ENCODE measurements around the gene RBM6.

RBM6 gene

GRCh38 chr3:49997862-49998261 is 57.9 kb downstream of the RBM6 start:
- ChIA-PET POLR2A (no interaction called here), CTCF (no interaction called here)
- Histone ChIP-seq H3K27me3 (replicated peaks in 2 of 5; ENCODE audit: control insufficient read depth in 4 of 5, insufficient read depth in 5 of 5, low read length in 4 of 5) (no peaks in the 10 kb centered on the region), H3K4me1 (ENCODE audit: control extremely low read depth in 1 of 4, control insufficient read depth in 4 of 4, insufficient read depth in 4 of 4, low read length in 3 of 4) (no peaks in the 10 kb centered on the region), H3K4me3 (ENCODE audit: control insufficient read depth in 1 of 7, extremely low read depth in 1 of 7, insufficient read depth in 4 of 7, low read depth in 2 of 7, low read length in 6 of 7) (no peak overlapping the region), H3K9me3 (ENCODE audit: control extremely low read depth in 1 of 5, control insufficient read depth in 4 of 5, insufficient read depth in 2 of 5, low read depth in 1 of 5, low read length in 4 of 5) (no peaks in the 10 kb centered on the region), H3K27ac (ENCODE audit: insufficient read depth in 1 of 2, low read depth in 1 of 2, low read length in 2 of 2, poor library complexity in 1 of 2, severe bottlenecking in 2 of 2) (no peak overlapping the region), H3K36me3 (ENCODE audit: control insufficient read depth in 4 of 4, insufficient read depth in 4 of 4, low read length in 3 of 4) (peaks cover 10 to 38% (median 22%) of the 10 kb centered on the region in 4 experiments)
- DNase-seq: no peak
- WGBS (ENCODE audit: insufficient coverage): no CpG with 5 or more reads among the region's 1 CpG

DNA sequence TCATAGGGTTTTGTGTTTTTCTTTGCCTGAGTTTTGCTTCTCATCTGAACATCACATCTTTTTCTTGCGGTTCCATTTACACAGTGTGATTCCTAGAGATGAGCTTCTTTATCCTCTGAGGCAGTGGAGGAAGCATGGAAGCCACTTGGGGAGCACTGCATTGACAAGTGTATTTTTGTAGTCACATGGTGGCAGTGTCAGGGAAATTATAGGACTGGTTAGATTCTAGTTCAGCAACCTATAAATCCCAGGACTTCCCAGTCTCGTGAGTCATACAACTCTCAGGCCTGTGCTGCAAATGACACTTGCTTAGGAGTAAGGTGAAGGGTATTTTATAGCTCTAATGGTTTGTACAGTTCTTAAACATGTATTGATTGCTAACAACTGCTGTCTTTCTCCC is 58.4 kb downstream of the RBM6 start:
- CTCF ChIA-PET: no interaction called here
- no CpG with 5 or more reads among the region's 2 CpGs for WGBS (ENCODE audit: insufficient coverage)

DNA sequence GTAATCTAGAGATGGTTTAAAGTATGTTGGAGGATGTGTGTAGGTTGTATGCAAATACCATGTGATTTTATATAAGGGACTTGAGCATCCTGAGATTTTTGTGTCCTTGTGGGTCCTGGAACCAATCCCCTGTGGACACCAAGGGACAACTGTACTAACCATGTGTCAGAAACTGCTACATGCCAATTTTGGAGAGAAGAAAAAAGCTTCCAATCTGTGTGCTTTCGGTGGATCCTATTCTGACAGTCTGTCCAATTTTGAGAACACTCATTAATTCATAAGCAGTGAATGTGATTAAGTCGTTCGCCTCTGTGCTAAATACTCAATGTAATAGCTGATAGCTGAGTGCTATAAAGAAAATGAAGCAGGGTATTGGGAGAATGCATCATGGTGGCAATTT is 61.6 kb downstream of the RBM6 start:
- CTCF ChIA-PET: no interaction called here

More for the DNA sequence above, 58.4 kb downstream of the RBM6 start:
- no peak for DNase-seq
- Histone ChIP-seq H3K27me3 (replicated peaks in 2 of 5; ENCODE audit: control insufficient read depth in 4 of 5, insufficient read depth in 5 of 5, low read length in 4 of 5) (no peaks in the 10 kb centered on the region), H3K27ac (ENCODE audit: insufficient read depth in 1 of 2, low read depth in 1 of 2, low read length in 2 of 2, poor library complexity in 1 of 2, severe bottlenecking in 2 of 2) (no peak overlapping the region), H3K36me3 (ENCODE audit: control insufficient read depth in 4 of 4, insufficient read depth in 4 of 4, low read length in 3 of 4) (peaks cover 10 to 36% (median 22%) of the 10 kb centered on the region in 4 experiments), H3K4me1 (ENCODE audit: control extremely low read depth in 1 of 4, control insufficient read depth in 4 of 4, insufficient read depth in 4 of 4, low read length in 3 of 4) (no peaks in the 10 kb centered on the region), H3K4me3 (ENCODE audit: control insufficient read depth in 1 of 7, extremely low read depth in 1 of 7, insufficient read depth in 4 of 7, low read depth in 2 of 7, low read length in 6 of 7) (no peak overlapping the region), H3K9me3 (ENCODE audit: control extremely low read depth in 1 of 5, control insufficient read depth in 4 of 5, insufficient read depth in 2 of 5, low read depth in 1 of 5, low read length in 4 of 5) (no peaks in the 10 kb centered on the region)
- POLR2A ChIA-PET: no interaction called here

DNA sequence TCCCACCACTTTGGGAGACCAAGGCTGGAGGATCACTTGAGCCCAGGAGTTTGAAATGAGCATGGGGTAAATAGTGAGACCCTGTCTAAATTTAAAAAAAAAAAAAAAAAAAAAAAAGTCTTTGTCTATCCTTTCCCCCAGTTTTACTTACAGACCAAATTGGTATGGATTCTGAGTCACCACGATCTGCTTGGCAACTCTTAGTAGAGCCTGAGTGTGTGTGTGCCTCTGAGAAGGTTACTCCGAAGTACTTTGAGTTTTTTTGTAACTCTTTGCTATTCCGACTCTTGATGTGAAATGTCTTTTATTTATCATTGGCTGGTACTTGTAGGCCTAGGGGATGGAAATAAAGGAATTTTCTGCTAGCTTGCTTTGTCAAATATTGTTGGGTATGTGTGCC is 63.3 kb downstream of the RBM6 start:
- H3K4me3 ChIP-seq (ENCODE audit: control insufficient read depth in 1 of 7, extremely low read depth in 1 of 7, insufficient read depth in 4 of 7, low read depth in 2 of 7, low read length in 6 of 7): no peak overlapping the region
- no peaks in the 10 kb centered on the region for H3K9me3 ChIP-seq (ENCODE audit: control extremely low read depth in 1 of 5, control insufficient read depth in 4 of 5, insufficient read depth in 2 of 5, low read depth in 1 of 5, low read length in 4 of 5)
- no peak for DNase-seq
- H3K4me1 ChIP-seq (ENCODE audit: control extremely low read depth in 1 of 4, control insufficient read depth in 4 of 4, insufficient read depth in 4 of 4, low read length in 3 of 4): peaks cover 0 to 3% (median 0%) of the 10 kb centered on the region in 4 experiments
- no peaks in the 10 kb centered on the region for H3K27me3 ChIP-seq (replicated peaks in 2 of 5; ENCODE audit: control insufficient read depth in 4 of 5, insufficient read depth in 5 of 5, low read length in 4 of 5)
- CTCF ChIA-PET: no interaction called here
- POLR2A ChIA-PET: no interaction called here
- no CpG with 5 or more reads among the region's 3 CpGs for whole genome bisulfite sequencing (ENCODE audit: insufficient coverage)
- H3K36me3 ChIP-seq (ENCODE audit: control insufficient read depth in 4 of 4, insufficient read depth in 4 of 4, low read length in 3 of 4): peaks cover 13 to 29% (median 24%) of the 10 kb centered on the region in 4 experiments
- no peak overlapping the region for H3K27ac ChIP-seq (ENCODE audit: insufficient read depth in 1 of 2, low read depth in 1 of 2, low read length in 2 of 2, poor library complexity in 1 of 2, severe bottlenecking in 2 of 2)

More for the DNA sequence above, 61.6 kb downstream of the RBM6 start:
- H3K4me1 ChIP-seq (ENCODE audit: control extremely low read depth in 1 of 4, control insufficient read depth in 4 of 4, insufficient read depth in 4 of 4, low read length in 3 of 4): peaks cover 0 to 3% (median 0%) of the 10 kb centered on the region in 4 experiments
- H3K36me3 ChIP-seq (ENCODE audit: control insufficient read depth in 4 of 4, insufficient read depth in 4 of 4, low read length in 3 of 4): peaks cover 13 to 34% (median 25%) of the 10 kb centered on the region in 4 experiments
- POLR2A ChIA-PET: no interaction called here
- 96% methylated on average over 3 of the region's 3 CpGs for WGBS (ENCODE audit: insufficient coverage)
- DNase-seq: no peak
- H3K9me3 ChIP-seq (ENCODE audit: control extremely low read depth in 1 of 5, control insufficient read depth in 4 of 5, insufficient read depth in 2 of 5, low read depth in 1 of 5, low read length in 4 of 5): no peaks in the 10 kb centered on the region
- H3K27ac ChIP-seq (ENCODE audit: insufficient read depth in 1 of 2, low read depth in 1 of 2, low read length in 2 of 2, poor library complexity in 1 of 2, severe bottlenecking in 2 of 2): no peak overlapping the region
- no peak overlapping the region for H3K4me3 ChIP-seq (ENCODE audit: control insufficient read depth in 1 of 7, extremely low read depth in 1 of 7, insufficient read depth in 4 of 7, low read depth in 2 of 7, low read length in 6 of 7)
- H3K27me3 ChIP-seq (replicated peaks in 2 of 5; ENCODE audit: control insufficient read depth in 4 of 5, insufficient read depth in 5 of 5, low read length in 4 of 5): no peaks in the 10 kb centered on the region

GRCh38 chr3:50003824-50004223 is 63.9 kb downstream of the RBM6 start:
- 67% methylated on average over 1 of the region's 1 CpG for WGBS (ENCODE audit: insufficient coverage)
- Histone ChIP-seq H3K27ac (ENCODE audit: insufficient read depth in 1 of 2, low read depth in 1 of 2, low read length in 2 of 2, poor library complexity in 1 of 2, severe bottlenecking in 2 of 2) (no peak overlapping the region), H3K36me3 (ENCODE audit: control insufficient read depth in 4 of 4, insufficient read depth in 4 of 4, low read length in 3 of 4) (peaks cover 12 to 32% (median 21%) of the 10 kb centered on the region in 4 experiments), H3K4me3 (ENCODE audit: control insufficient read depth in 1 of 7, extremely low read depth in 1 of 7, insufficient read depth in 4 of 7, low read depth in 2 of 7, low read length in 6 of 7) (no peak overlapping the region), H3K4me1 (ENCODE audit: control extremely low read depth in 1 of 4, control insufficient read depth in 4 of 4, insufficient read depth in 4 of 4, low read length in 3 of 4) (peaks cover 0 to 3% (median 0%) of the 10 kb centered on the region in 4 experiments), H3K27me3 (replicated peaks in 2 of 5; ENCODE audit: control insufficient read depth in 4 of 5, insufficient read depth in 5 of 5, low read length in 4 of 5) (no peaks in the 10 kb centered on the region), H3K9me3 (ENCODE audit: control extremely low read depth in 1 of 5, control insufficient read depth in 4 of 5, insufficient read depth in 2 of 5, low read depth in 1 of 5, low read length in 4 of 5) (no peaks in the 10 kb centered on the region)
- no peak for DNase-seq
- POLR2A ChIA-PET: no interaction called here
- CTCF ChIA-PET: no interaction called here

DNA sequence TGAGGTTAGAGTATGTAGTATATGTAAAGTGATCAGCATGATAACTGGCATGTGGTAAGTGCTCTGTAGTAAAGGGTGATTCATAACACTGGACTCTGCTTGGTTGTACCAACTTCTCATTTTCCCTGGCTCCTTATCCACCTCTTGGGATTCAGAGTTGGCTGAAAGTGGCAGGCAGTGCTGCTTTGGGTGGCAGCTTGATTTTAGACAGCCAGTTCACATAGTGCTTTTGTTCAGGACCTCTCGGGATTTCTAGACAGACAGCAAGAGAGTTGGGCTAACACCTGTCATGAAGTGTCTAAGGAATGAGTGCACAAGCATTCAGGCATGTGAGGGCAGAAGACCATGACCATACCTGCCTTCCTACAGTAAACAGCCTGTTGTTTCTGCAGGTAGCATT is 69.0 kb downstream of the RBM6 start:
- DNase-seq: no peak
- Histone ChIP-seq H3K4me1 (ENCODE audit: control extremely low read depth in 1 of 4, control insufficient read depth in 4 of 4, insufficient read depth in 4 of 4, low read length in 3 of 4) (no peaks in the 10 kb centered on the region), H3K27me3 (replicated peaks in 2 of 5; ENCODE audit: control insufficient read depth in 4 of 5, insufficient read depth in 5 of 5, low read length in 4 of 5) (no peaks in the 10 kb centered on the region), H3K9me3 (ENCODE audit: control extremely low read depth in 1 of 5, control insufficient read depth in 4 of 5, insufficient read depth in 2 of 5, low read depth in 1 of 5, low read length in 4 of 5) (no peaks in the 10 kb centered on the region), H3K27ac (ENCODE audit: insufficient read depth in 1 of 2, low read depth in 1 of 2, low read length in 2 of 2, poor library complexity in 1 of 2, severe bottlenecking in 2 of 2) (no peak overlapping the region), H3K4me3 (ENCODE audit: control insufficient read depth in 1 of 7, extremely low read depth in 1 of 7, insufficient read depth in 4 of 7, low read depth in 2 of 7, low read length in 6 of 7) (no peak overlapping the region), H3K36me3 (ENCODE audit: control insufficient read depth in 4 of 4, insufficient read depth in 4 of 4, low read length in 3 of 4) (peaks cover 9 to 31% (median 16%) of the 10 kb centered on the region in 4 experiments)
- ChIA-PET CTCF (interaction anchor here (0.6 kb wide), 1 partner anchor 17 kb away, joined by 3 read pairs; no protein-coding TSS in a partner anchor), POLR2A (no interaction called here)
- WGBS (ENCODE audit: insufficient coverage): 100% methylated on average over 1 of the region's 1 CpG

DNA sequence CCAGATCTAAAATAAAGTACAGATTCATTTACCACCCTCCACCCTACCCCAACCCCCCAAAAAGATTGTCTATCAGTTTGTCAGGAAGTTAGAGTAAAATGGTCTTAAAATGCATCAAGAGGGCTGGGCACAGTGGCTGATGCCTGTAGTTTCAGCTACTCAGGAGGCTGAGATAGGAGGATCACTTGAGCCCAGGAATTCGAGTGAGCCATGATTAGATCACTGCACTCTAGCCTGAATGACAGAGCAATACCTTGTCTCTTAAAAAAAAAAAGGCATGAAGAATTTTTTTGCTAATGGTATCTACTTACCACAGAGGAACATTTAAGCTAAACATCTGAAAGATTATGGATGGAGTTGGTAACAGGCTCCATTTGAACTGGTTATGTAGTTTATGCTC is 71.0 kb downstream of the RBM6 start:
- peak in 1 of 3 donors; percentile 3 for DNase-seq
- WGBS (ENCODE audit: insufficient coverage): no CpG with 5 or more reads among the region's 1 CpG
- no peaks in the 10 kb centered on the region for H3K27me3 ChIP-seq (replicated peaks in 2 of 5; ENCODE audit: control insufficient read depth in 4 of 5, insufficient read depth in 5 of 5, low read length in 4 of 5)
- H3K36me3 ChIP-seq (ENCODE audit: control insufficient read depth in 4 of 4, insufficient read depth in 4 of 4, low read length in 3 of 4): peaks cover 4 to 27% (median 15%) of the 10 kb centered on the region in 4 experiments
- no peak overlapping the region for H3K4me3 ChIP-seq (ENCODE audit: control insufficient read depth in 1 of 7, extremely low read depth in 1 of 7, insufficient read depth in 4 of 7, low read depth in 2 of 7, low read length in 6 of 7)
- H3K9me3 ChIP-seq (ENCODE audit: control extremely low read depth in 1 of 5, control insufficient read depth in 4 of 5, insufficient read depth in 2 of 5, low read depth in 1 of 5, low read length in 4 of 5): no peaks in the 10 kb centered on the region
- ChIA-PET CTCF (no interaction called here), POLR2A (interaction anchor here (0.6 kb wide), 1 partner anchor 1822 kb away, joined by 3 read pairs; no protein-coding TSS in a partner anchor)
- H3K4me1 ChIP-seq (ENCODE audit: control extremely low read depth in 1 of 4, control insufficient read depth in 4 of 4, insufficient read depth in 4 of 4, low read length in 3 of 4): no peaks in the 10 kb centered on the region
- no peak overlapping the region for H3K27ac ChIP-seq (ENCODE audit: insufficient read depth in 1 of 2, low read depth in 1 of 2, low read length in 2 of 2, poor library complexity in 1 of 2, severe bottlenecking in 2 of 2)
